ENCODE measurements around the gene HBQ1.
"Not testable (repeated sequence)": the region's sequence is repeated elsewhere in the genome, so short reads cannot be mapped to it uniquely, and the experiment has no call there.

HBQ1 gene

GRCh38 chr16:209359-209758 is 29.1 kb downstream of the HBQ1 start:
- H2BK12ac ChIP-seq (ENCODE audit: low read length in 2 of 2); H3K4me2 ChIP-seq (ENCODE audit: low read length, poor library complexity, severe bottlenecking); H3K4ac ChIP-seq (ENCODE audit: low read depth in 1 of 2, low read length in 2 of 2); H2AFZ ChIP-seq (ENCODE audit: low read depth, low read length); H3K27ac ChIP-seq (ENCODE audit: low read length, poor library complexity, severe bottlenecking); H3K27me3 ChIP-seq (ENCODE audit: control insufficient read depth in 1 of 2, insufficient read depth in 1 of 2, low read length in 2 of 2); H3K9me3 ChIP-seq (ENCODE audit: control insufficient read depth, low read length); H3K23ac ChIP-seq (ENCODE audit: low read length in 2 of 2); H2BK15ac ChIP-seq (ENCODE audit: low read depth, poor library complexity, severe bottlenecking); H2BK120ac ChIP-seq (ENCODE audit: low read depth, low read length); H4K8ac ChIP-seq (ENCODE audit: low read length); H3K18ac ChIP-seq (ENCODE audit: low read depth in 1 of 2, low read length in 2 of 2); H2BK5ac ChIP-seq (ENCODE audit: low read depth, low read length, poor library complexity, severe bottlenecking); H3K4me1 ChIP-seq (ENCODE audit: control insufficient read depth, insufficient read depth, low read depth, low read length); H3K4me3 ChIP-seq (ENCODE audit: insufficient read depth in 1 of 2, low read depth in 1 of 2, low read length in 2 of 2); H3K14ac ChIP-seq (ENCODE audit: low read length in 2 of 2); H4K91ac ChIP-seq (ENCODE audit: low read length); H3K9ac ChIP-seq (ENCODE audit: low read length); H2AK5ac ChIP-seq (ENCODE audit: low read length, severe bottlenecking): not testable (repeated sequence)
- Histone ChIP-seq H3K79me1 (replicated peaks; ENCODE audit: low read length, poor library complexity, severe bottlenecking) (peaks cover 19% of the 10 kb centered on the region), H3K36me3 (ENCODE audit: control insufficient read depth in 1 of 2, insufficient read depth in 2 of 2, low read depth in 1 of 2, low read length in 2 of 2) (peaks cover 65 to 85% of the 10 kb centered on the region in 2 experiments)
- peak; percentile 46 for DNase-seq
- WGBS, result 97% methylated on average over 3 of the region's 4 CpGs

DNA sequence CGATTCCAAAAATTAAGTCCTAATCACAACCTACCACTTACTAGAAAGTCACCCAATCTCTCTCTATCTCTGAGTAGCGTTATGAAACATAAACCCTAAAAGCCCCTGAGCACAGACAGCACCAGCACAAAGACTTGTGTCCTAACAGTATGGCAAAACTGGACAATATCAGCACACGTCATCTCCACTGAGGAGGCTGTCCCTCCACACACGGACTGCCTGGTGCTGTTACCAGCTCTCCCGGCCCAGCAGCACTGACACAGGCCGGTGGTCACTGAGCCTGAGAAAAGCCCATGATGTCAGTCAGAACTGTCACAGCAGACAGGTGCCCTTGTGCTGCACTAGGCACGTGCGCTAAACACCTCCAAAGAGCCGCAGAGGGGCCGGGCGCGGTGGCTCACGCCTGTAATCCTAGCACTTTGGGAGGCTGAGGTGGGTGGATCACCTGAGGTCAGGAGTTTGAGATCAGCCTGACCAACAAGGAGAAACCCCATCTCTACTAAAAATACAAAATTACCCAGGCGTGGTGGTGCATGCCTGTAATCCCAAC is 31.4 kb downstream of the HBQ1 start:
- not testable (repeated sequence) for H3K4me2 ChIP-seq (ENCODE audit: low read length, poor library complexity, severe bottlenecking); H3K14ac ChIP-seq (ENCODE audit: low read length in 2 of 2); H2AFZ ChIP-seq (ENCODE audit: low read depth, low read length); H3K4me3 ChIP-seq (ENCODE audit: insufficient read depth in 1 of 2, low read depth in 1 of 2, low read length in 2 of 2); H4K8ac ChIP-seq (ENCODE audit: low read length); H3K9ac ChIP-seq (ENCODE audit: low read length); DNase-seq; H3K23ac ChIP-seq (ENCODE audit: low read length in 2 of 2); H3K9me3 ChIP-seq (ENCODE audit: control insufficient read depth, low read length); H2BK5ac ChIP-seq (ENCODE audit: low read depth, low read length, poor library complexity, severe bottlenecking); H3K27ac ChIP-seq (ENCODE audit: low read length, poor library complexity, severe bottlenecking); H3K27me3 ChIP-seq (ENCODE audit: control insufficient read depth in 1 of 2, insufficient read depth in 1 of 2, low read length in 2 of 2); H2AK5ac ChIP-seq (ENCODE audit: low read length, severe bottlenecking); H2BK120ac ChIP-seq (ENCODE audit: low read depth, low read length); H2BK12ac ChIP-seq (ENCODE audit: low read length in 2 of 2); H2BK15ac ChIP-seq (ENCODE audit: low read depth, poor library complexity, severe bottlenecking); H3K18ac ChIP-seq (ENCODE audit: low read depth in 1 of 2, low read length in 2 of 2); H3K4me1 ChIP-seq (ENCODE audit: control insufficient read depth, insufficient read depth, low read depth, low read length); H3K4ac ChIP-seq (ENCODE audit: low read depth in 1 of 2, low read length in 2 of 2)
- Histone ChIP-seq H3K36me3 (ENCODE audit: control insufficient read depth in 1 of 2, insufficient read depth in 2 of 2, low read depth in 1 of 2, low read length in 2 of 2) (peaks cover 69 to 83% of the 10 kb centered on the region in 2 experiments), H4K91ac (ENCODE audit: low read length) (peak overlapping the region; percentile 2), H3K79me1 (replicated peaks; ENCODE audit: low read length, poor library complexity, severe bottlenecking) (peaks cover 21% of the 10 kb centered on the region)
- WGBS, result 98% methylated on average over 14 of the region's 14 CpGs

DNA sequence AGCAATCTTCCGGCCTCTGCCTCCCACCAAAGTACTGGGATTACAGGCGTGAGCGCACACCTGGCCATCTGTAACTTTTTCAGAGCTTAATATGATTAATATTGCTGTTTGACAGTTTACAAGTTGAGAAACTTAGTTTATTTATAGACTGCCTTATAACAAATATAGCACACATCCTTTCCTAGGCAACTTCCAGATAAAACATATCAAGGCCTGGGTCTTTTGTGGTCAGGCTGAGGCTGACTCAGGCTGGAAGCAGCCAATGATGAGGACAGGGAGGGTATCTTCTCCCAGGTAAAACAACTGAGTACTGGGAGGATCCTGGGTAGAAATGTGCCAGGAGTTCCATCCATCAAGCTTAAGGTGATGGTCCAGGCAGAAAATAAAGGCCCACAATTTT is 32.7 kb downstream of the HBQ1 start:
- no peak overlapping the region for H2AFZ ChIP-seq (ENCODE audit: low read depth, low read length)
- H2BK12ac ChIP-seq (ENCODE audit: low read length in 2 of 2), result no peak overlapping the region
- no peak overlapping the region for H2BK5ac ChIP-seq (ENCODE audit: low read depth, low read length, poor library complexity, severe bottlenecking)
- H3K27ac ChIP-seq (ENCODE audit: low read length, poor library complexity, severe bottlenecking), result no peak overlapping the region
- no peak overlapping the region for H3K9ac ChIP-seq (ENCODE audit: low read length)
- H2BK15ac ChIP-seq (ENCODE audit: low read depth, poor library complexity, severe bottlenecking), result no peak overlapping the region
- H3K4me2 ChIP-seq (ENCODE audit: low read length, poor library complexity, severe bottlenecking), result no peak overlapping the region
- H3K9me3 ChIP-seq (ENCODE audit: control insufficient read depth, low read length), result no peaks in the 10 kb centered on the region
- H3K79me1 ChIP-seq (replicated peaks; ENCODE audit: low read length, poor library complexity, severe bottlenecking), result peaks cover 15% of the 10 kb centered on the region
- H3K18ac ChIP-seq (ENCODE audit: low read depth in 1 of 2, low read length in 2 of 2), result no peak overlapping the region
- no peak overlapping the region for H3K23ac ChIP-seq (ENCODE audit: low read length in 2 of 2)
- no peaks in the 10 kb centered on the region for H3K27me3 ChIP-seq (ENCODE audit: control insufficient read depth in 1 of 2, insufficient read depth in 1 of 2, low read length in 2 of 2)
- no peak overlapping the region for H2AK5ac ChIP-seq (ENCODE audit: low read length, severe bottlenecking)
- H4K8ac ChIP-seq (ENCODE audit: low read length), result no peak overlapping the region
- DNase-seq, result no peak
- H3K14ac ChIP-seq (ENCODE audit: low read length in 2 of 2), result no peak overlapping the region
- H4K91ac ChIP-seq (ENCODE audit: low read length), result no peak overlapping the region
- no peak overlapping the region for H2BK120ac ChIP-seq (ENCODE audit: low read depth, low read length)
- H3K4me1 ChIP-seq (ENCODE audit: control insufficient read depth, insufficient read depth, low read depth, low read length), result peaks cover 7% of the 10 kb centered on the region
- no peak overlapping the region for H3K4me3 ChIP-seq (ENCODE audit: insufficient read depth in 1 of 2, low read depth in 1 of 2, low read length in 2 of 2)
- peaks cover 72 to 82% of the 10 kb centered on the region in 2 experiments for H3K36me3 ChIP-seq (ENCODE audit: control insufficient read depth in 1 of 2, insufficient read depth in 2 of 2, low read depth in 1 of 2, low read length in 2 of 2)
- 100% methylated on average over 1 of the region's 3 CpGs for WGBS
- no peak overlapping the region for H3K4ac ChIP-seq (ENCODE audit: low read depth in 1 of 2, low read length in 2 of 2)

GRCh38 chr16:220021-220420 is 39.8 kb downstream of the HBQ1 start:
- H3K27ac ChIP-seq (ENCODE audit: low read length, poor library complexity, severe bottlenecking), result no peak overlapping the region
- H3K9ac ChIP-seq (ENCODE audit: low read length), result no peak overlapping the region
- H3K4ac ChIP-seq (ENCODE audit: low read depth in 1 of 2, low read length in 2 of 2), result no peak overlapping the region
- H2BK5ac ChIP-seq (ENCODE audit: low read depth, low read length, poor library complexity, severe bottlenecking), result no peak overlapping the region
- 100% methylated on average over 2 of the region's 4 CpGs for WGBS
- no peak overlapping the region for H2BK12ac ChIP-seq (ENCODE audit: low read length in 2 of 2)
- H3K79me1 ChIP-seq (replicated peaks; ENCODE audit: low read length, poor library complexity, severe bottlenecking), result peaks cover 10% of the 10 kb centered on the region
- H3K4me1 ChIP-seq (ENCODE audit: control insufficient read depth, insufficient read depth, low read depth, low read length), result peaks cover 3% of the 10 kb centered on the region
- no peak overlapping the region for H3K23ac ChIP-seq (ENCODE audit: low read length in 2 of 2)
- H3K14ac ChIP-seq (ENCODE audit: low read length in 2 of 2), result no peak overlapping the region
- H3K4me3 ChIP-seq (ENCODE audit: insufficient read depth in 1 of 2, low read depth in 1 of 2, low read length in 2 of 2), result no peak overlapping the region
- H3K18ac ChIP-seq (ENCODE audit: low read depth in 1 of 2, low read length in 2 of 2), result no peak overlapping the region
- H2BK15ac ChIP-seq (ENCODE audit: low read depth, poor library complexity, severe bottlenecking), result no peak overlapping the region
- peaks cover 76 to 82% of the 10 kb centered on the region in 2 experiments for H3K36me3 ChIP-seq (ENCODE audit: control insufficient read depth in 1 of 2, insufficient read depth in 2 of 2, low read depth in 1 of 2, low read length in 2 of 2)
- H2AK5ac ChIP-seq (ENCODE audit: low read length, severe bottlenecking), result no peak overlapping the region
- no peak overlapping the region for H2AFZ ChIP-seq (ENCODE audit: low read depth, low read length)
- no peak overlapping the region for H2BK120ac ChIP-seq (ENCODE audit: low read depth, low read length)
- no peak for DNase-seq
- H4K8ac ChIP-seq (ENCODE audit: low read length), result no peak overlapping the region
- H4K91ac ChIP-seq (ENCODE audit: low read length), result no peak overlapping the region
- H3K4me2 ChIP-seq (ENCODE audit: low read length, poor library complexity, severe bottlenecking), result no peak overlapping the region
- no peaks in the 10 kb centered on the region for H3K9me3 ChIP-seq (ENCODE audit: control insufficient read depth, low read length)
- H3K27me3 ChIP-seq (ENCODE audit: control insufficient read depth in 1 of 2, insufficient read depth in 1 of 2, low read length in 2 of 2), result no peaks in the 10 kb centered on the region
